GM19395 (cell line): Measurements from ENCODE around the gene CASP5.

Source experiments
- ATAC-seq: cut with Tn5 transposase; IDR thresholded peaks from one replicate; pipeline ENCODE4 v1.9.1; 2021; ENCODE audit warnings: mild to moderate bottlenecking, moderate library complexity; ENCODE audit not compliant: unreplicated experiment

CASP5 gene

DNA sequence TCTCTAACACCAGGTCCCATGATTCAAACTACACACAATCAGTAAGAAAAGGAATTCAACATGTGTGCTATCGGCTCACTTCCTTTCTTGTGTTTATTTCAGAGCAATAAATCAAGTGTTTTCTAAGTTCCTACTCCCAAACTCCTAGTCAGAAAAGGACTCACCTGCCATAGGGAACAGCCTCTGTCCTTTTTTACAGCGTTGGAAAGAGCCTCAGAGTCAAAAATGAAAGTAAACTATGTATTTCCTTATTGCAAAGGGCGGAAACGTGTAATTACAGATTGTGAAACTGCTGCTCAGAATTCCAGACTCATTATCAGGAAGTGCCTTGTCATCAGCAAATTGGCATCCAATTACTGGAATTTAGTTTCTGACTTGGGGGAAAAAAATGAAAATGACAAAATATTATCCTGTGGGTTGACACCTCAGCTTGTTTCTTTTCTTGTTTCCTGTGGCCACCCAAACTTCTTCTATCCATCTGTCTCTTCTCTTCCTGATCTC, 54.6 kb downstream of the CASP5 start, which contains the start of gene CASP4:
Gene CASP4 (minus strand): TSS at position 220 of the 501 bp plus-strand sequence. CDS start 49 bp downstream, at position 171.
- peak; percentile 93 for ATAC-seq

GRCh38 chr11:104967534-104968354, 55.2 kb downstream of the CASP5 start:
- ATAC-seq: peak; percentile 31

- no peak for ATAC-seq
Measured at GRCh38 chr11:104965735-104966134, 57.2 kb downstream of the CASP5 start.

- ATAC-seq: no peak
Measured at GRCh38 chr11:104964247-104964646, 58.7 kb downstream of the CASP5 start.

DNA sequence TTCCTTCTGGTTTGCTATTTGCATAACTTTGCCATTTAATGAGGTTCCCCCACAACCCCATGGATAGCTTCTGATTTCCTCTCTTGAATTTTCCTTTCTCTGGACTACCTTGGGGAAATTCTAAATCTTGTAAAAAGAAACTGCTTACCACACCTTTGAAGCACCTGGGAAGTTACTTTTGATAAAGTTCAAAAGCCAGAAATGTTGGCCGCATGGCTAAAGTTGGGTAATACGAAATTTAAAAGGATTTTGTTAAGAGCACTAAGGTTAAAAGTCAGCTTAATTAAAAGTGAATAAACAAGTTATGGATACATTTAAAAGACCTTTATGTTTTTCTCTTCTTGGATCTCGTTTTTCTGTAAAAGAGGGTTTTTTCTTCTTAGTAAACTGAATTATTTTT, 60.1 kb downstream of the CASP5 start:
- no peak for ATAC-seq

GRCh38 chr11:104957280-104957679, 65.7 kb downstream of the CASP5 start:
- ATAC-seq: no peak

- no peak for ATAC-seq
Measured at GRCh38 chr11:104956528-104956927, 66.4 kb downstream of the CASP5 start.

- peak; percentile 98 for ATAC-seq
Measured at GRCh38 chr11:104946907-104947306, 76.1 kb downstream of the CASP5 start.
